Fibroblast of upper back skin (primary cell): Measurements from ENCODE around the gene HOXA13.

Experiments used
- DNase-seq: peaks from one replicate; pipeline ENCODE4 v3.0.0-alpha.2; 2013

The HOXA13 gene

GRCh38 chr7:27191833-27192545 lies 7.9 kb downstream of the HOXA13 start:
- no peak for DNase-seq

GRCh38 chr7:27191161-27191731 lies 8.6 kb downstream of the HOXA13 start:
- DNase-seq: no peak

GRCh38 chr7:27189997-27190748 lies 9.7 kb downstream of the HOXA13 start:
- no peak for DNase-seq

GRCh38 chr7:27189295-27189996 lies 10.4 kb downstream of the HOXA13 start:
- DNase-seq: no peak

GRCh38 chr7:27188386-27189294 lies 11.3 kb downstream of the HOXA13 start:
- DNase-seq: no peak

- DNase-seq: no peak
Observed at GRCh38 chr7:27187475-27188385, 12.2 kb downstream of the HOXA13 start.

- DNase-seq: no peak
Observed at GRCh38 chr7:27186668-27187474, 13.0 kb downstream of the HOXA13 start.

- DNase-seq: no peak
Observed at GRCh38 chr7:27185854-27186667, 13.8 kb downstream of the HOXA13 start.

GRCh38 chr7:27185013-27185853 lies 14.7 kb downstream of the HOXA13 start, which contains the start of gene HOXA11:
Gene HOXA11 (minus strand): TSS chr7:27185232. CDS start chr7:27185144, 88 bp downstream.
- peak; percentile 53 for DNase-seq

- no peak for DNase-seq
Observed at GRCh38 chr7:27184337-27185012, 15.4 kb downstream of the HOXA13 start.

- no peak for DNase-seq
Observed at GRCh38 chr7:27183682-27184336, 16.1 kb downstream of the HOXA13 start.

- no peak for DNase-seq
Observed at GRCh38 chr7:27182861-27183681, 16.8 kb downstream of the HOXA13 start.

GRCh38 chr7:27182285-27182841 lies 17.5 kb downstream of the HOXA13 start:
- DNase-seq: no peak

- no peak for DNase-seq
Observed at GRCh38 chr7:27181795-27182275, 18.1 kb downstream of the HOXA13 start.
